LNCaP clone FGC (cell line): ENCODE results near the gene NOX5.

ENCODE experiments used
- DNase-seq: peaks from one replicate; pipeline ENCODE4 v3.0.0-alpha.2; 2011; ENCODE audit warnings: low read depth
- H3K4me3 ChIP-seq: 2 replicates; pipeline ENCODE4 v1.5.1; 2011; ENCODE audit warnings: mild to moderate bottlenecking, low read depth, low read length, control low read depth
- CTCF ChIP-seq: IDR thresholded peaks from 2 replicates; pipeline ENCODE4 v1.5.1; 2012; ENCODE audit warnings: mild to moderate bottlenecking; ENCODE audit not compliant: control insufficient read depth, insufficient read depth; ENCODE audit errors: extremely low read depth

The NOX5 gene

GRCh38 chr15:69082554-69082953 lies 68.1 kb downstream of the NOX5 start:
- no peak for TF ChIP-seq CTCF
- no peak for DNase-seq
- H3K4me3 ChIP-seq, result no peak overlapping the region

- DNase-seq, result no peak
- no peak for TF ChIP-seq CTCF
- H3K4me3 ChIP-seq, result no peak overlapping the region
These were observed 70.0 kb downstream of the NOX5 start for GRCh38 chr15:69084404-69085030.

- no peak for DNase-seq
- no peak for TF ChIP-seq CTCF
- no peak overlapping the region for H3K4me3 ChIP-seq
These were observed 71.0 kb downstream of the NOX5 start for GRCh38 chr15:69085325-69086081.

GRCh38 chr15:69086427-69087204 lies 72.1 kb downstream of the NOX5 start:
- no peak overlapping the region for H3K4me3 ChIP-seq
- TF ChIP-seq CTCF, result no peak
- DNase-seq, result no peak

- no peak overlapping the region for H3K4me3 ChIP-seq
- no peak for TF ChIP-seq CTCF
- no peak for DNase-seq
These were observed 73.0 kb downstream of the NOX5 start for GRCh38 chr15:69087366-69087976.

GRCh38 chr15:69088300-69088965 lies 73.9 kb downstream of the NOX5 start:
- no peak for TF ChIP-seq CTCF
- no peak for DNase-seq
- no peak overlapping the region for H3K4me3 ChIP-seq
